ENCODE measurements around the gene EFCAB14.

The EFCAB14 gene

DNA sequence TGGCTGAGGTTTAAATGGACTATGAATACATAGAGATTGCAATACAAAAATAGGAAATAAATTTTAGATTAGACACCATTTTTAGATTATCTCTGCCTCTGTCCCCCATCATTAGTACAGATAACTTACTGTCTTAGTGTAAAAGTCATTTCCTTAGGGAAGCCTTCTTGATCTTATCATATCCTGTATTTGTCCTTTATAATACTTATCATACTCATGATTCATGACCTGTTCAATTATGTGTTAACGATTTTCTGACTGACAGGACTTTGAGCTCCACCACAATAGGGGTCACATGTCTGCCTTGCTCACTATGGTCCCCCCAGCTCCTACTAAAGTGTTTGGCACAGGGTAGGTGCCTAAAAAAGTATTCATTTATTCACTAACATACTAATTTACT, 32.7 kb downstream of the EFCAB14 start:
- TF ChIP-seq, protein P1, sequence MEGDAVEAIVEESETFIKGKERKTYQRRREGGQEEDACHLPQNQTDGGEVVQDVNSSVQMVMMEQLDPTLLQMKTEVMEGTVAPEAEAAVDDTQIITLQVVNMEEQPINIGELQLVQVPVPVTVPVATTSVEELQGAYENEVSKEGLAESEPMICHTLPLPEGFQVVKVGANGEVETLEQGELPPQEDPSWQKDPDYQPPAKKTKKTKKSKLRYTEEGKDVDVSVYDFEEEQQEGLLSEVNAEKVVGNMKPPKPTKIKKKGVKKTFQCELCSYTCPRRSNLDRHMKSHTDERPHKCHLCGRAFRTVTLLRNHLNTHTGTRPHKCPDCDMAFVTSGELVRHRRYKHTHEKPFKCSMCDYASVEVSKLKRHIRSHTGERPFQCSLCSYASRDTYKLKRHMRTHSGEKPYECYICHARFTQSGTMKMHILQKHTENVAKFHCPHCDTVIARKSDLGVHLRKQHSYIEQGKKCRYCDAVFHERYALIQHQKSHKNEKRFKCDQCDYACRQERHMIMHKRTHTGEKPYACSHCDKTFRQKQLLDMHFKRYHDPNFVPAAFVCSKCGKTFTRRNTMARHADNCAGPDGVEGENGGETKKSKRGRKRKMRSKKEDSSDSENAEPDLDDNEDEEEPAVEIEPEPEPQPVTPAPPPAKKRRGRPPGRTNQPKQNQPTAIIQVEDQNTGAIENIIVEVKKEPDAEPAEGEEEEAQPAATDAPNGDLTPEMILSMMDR (IDR thresholded peaks at IDR 0.05; ENCODE audit: low read depth, low read length, missing control alignments), result no peak
- no peak overlapping the region for H3K4me3 ChIP-seq (replicated peaks; ENCODE audit: low read depth, low read length)

DNA sequence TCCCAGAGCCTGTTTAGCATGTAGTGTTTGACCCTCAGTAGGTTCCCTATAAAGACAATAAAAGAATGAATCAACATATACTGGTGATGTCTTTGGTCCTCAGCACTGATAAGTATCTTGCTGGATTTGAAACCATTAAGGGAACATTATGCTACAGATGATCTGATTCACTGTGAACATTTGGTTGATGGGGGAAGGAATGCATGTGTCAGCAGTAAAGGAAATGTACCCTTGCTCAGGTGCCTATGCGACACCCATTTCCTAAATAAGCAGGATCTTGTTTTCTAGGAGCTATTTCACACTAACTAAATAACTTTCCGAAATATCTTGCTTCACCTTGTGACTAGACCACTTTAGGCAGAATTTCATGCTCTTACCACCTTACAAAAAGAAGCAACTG, 34.2 kb downstream of the EFCAB14 start:
- TF ChIP-seq, protein P1 (IDR thresholded peaks at IDR 0.05; ENCODE audit: low read depth, low read length, missing control alignments), result no peak
- H3K4me3 ChIP-seq (replicated peaks; ENCODE audit: low read depth, low read length), result no peak overlapping the region
- DNase-seq (ENCODE audit: extremely low read depth, low read depth), result no peak

More for the DNA sequence above, 32.7 kb downstream of the EFCAB14 start:
- no peak for DNase-seq (ENCODE audit: extremely low read depth, low read depth)

DNA sequence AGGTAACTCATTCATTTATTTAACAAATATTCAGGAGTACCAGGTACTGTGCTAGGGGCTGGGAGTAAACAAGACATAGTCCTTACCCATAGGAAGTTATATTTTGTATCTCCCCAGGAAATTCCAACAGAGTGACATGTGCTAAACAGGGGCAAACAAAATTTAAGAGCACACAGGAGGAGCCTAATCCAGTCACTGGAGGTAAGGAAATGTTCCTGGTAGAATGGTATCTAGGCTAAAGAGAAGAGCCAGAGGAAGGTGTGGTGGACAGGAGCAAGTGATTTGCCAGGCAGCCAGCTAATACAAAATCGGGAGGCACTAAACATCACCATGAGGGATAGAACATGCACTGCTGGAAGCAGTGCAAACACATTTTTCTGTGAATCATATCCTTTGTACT, 36.9 kb downstream of the EFCAB14 start:
- DNase-seq (ENCODE audit: extremely low read depth, low read depth), result no peak
- TF ChIP-seq, protein P1 (IDR thresholded peaks at IDR 0.05; ENCODE audit: low read depth, low read length, missing control alignments), result no peak
- H3K4me3 ChIP-seq (replicated peaks; ENCODE audit: low read depth, low read length), result no peak overlapping the region

DNA sequence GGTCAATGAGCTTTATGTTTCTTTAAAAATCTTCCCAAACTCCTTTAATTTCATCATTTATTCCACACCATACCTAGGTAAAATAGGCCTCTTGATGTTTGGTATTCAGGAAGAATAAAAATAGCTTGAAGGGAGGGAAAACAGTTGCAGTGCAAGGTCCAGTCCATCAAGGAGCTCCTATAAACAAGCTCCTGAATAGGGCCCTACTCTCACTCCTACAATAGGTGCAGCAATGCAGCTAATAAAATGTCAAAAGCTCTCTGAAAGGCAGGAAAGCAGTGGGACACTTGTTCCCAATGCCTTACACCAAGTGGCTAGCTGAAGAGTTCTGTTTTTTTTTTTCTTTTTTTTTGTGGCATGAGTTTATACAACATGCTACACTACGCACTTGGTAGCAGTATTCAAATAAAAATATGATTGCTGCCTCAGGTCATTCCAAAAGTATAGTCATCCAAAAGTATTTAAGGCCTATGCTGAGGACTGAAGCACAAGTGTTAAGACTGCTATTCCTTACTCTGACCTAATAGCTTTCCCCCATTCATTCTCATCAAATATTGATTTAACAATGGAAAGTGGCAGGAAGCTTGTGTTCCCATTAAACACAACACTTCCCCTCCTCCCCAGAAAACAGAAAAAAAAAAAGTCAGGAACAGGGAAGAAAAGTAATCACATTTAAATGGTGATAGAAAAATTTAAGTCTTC, 37.4 kb downstream of the EFCAB14 start:
- TF ChIP-seq, protein P1 (IDR thresholded peaks at IDR 0.05; ENCODE audit: low read depth, low read length, missing control alignments), result no peak
- DNase-seq (ENCODE audit: extremely low read depth, low read depth), result no peak
- H3K4me3 ChIP-seq (replicated peaks; ENCODE audit: low read depth, low read length), result no peak overlapping the region

DNA sequence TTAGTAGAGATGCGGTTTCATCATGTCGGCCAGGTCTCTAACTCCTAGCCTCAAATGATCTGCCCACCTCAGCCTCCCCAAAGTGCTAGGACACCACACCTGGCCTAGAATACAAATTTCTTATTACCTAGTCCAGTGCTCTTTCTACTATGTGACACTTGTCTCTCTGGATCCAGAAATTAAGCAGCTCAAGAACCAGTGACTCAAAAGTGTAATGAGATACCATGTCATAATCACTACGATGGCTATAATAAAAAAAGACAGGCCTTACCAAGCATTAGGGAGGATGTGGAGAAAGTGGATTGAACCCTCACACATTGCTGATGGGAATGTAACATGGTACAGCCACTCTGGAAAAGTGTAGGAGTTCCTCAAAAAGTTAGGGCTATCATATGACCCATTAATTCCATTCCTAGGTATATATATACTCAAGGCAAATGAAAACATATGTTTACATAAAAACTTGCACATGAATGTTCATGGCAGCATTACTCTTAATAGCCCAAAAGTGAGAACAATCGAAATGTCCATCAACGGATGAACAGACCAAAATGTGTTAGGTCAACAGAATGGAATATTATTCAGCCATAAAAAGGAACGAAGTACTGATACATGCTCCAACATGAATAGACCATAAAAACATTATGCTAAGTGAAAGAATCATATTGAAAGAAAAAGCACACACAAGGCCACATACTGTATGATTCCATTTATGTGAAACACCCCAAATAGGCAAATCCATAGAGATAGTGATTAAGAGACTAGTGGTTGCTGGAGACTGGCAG, 38.9 kb downstream of the EFCAB14 start:
- no peak overlapping the region for H3K4me3 ChIP-seq (replicated peaks; ENCODE audit: low read depth, low read length)
- TF ChIP-seq, protein P1 (IDR thresholded peaks at IDR 0.05; ENCODE audit: low read depth, low read length, missing control alignments), result no peak
- no peak for DNase-seq (ENCODE audit: extremely low read depth, low read depth)

DNA sequence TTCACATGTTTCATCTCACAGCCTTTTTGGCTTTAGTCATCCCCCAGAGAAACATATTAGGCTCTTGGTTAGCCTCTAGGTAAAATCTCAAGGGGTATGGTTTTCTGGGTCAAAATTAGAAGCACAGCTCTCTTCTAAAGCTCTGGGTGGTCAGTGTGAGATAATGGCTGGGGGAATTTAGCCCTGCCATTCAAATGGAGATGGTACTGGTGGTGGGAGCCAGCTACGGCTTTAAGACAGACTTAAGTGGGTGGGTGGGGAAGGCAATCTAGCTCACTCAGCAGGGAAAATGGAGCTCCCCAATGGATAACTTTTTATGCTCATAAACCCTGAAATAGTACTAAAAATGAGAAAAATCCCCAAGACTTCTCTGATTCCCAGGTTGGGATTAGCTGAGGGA, 41.6 kb downstream of the EFCAB14 start:
- H3K4me3 ChIP-seq (replicated peaks; ENCODE audit: low read depth, low read length), result no peak overlapping the region
- no peak for DNase-seq (ENCODE audit: extremely low read depth, low read depth)
- TF ChIP-seq, protein P1 (IDR thresholded peaks at IDR 0.05; ENCODE audit: low read depth, low read length, missing control alignments), result no peak
